Measurements from ENCODE around the gene NPHP4. TPM values are rescaled to one million over a fixed set of nuclear protein-coding genes. Genes with fewer than 3 reads are reported as not detected.

NPHP4 gene
- total and polyA plus RNA-seq, 10 of the 15 experiments (the other 5 are each of a cell fraction or from before 2014, with no cell fraction given): 0.16 to 10.5 (median 3.1) TPM

- Histone ChIP-seq H3K36me3 (ENCODE audit: control insufficient read depth in 2 of 2, insufficient read depth in 2 of 2, low read length in 1 of 2) (no peaks in the 10 kb centered on the region), H3K79me2 (ENCODE audit: control insufficient read depth, insufficient read depth, low read length) (no peaks in the 10 kb centered on the region), H3K9me3 (replicated peaks; ENCODE audit: control insufficient read depth, insufficient read depth, low read length) (no peaks in the 10 kb centered on the region), H3K4me2 (ENCODE audit: control insufficient read depth, insufficient read depth) (no peak overlapping the region), H4K20me1 (ENCODE audit: control insufficient read depth, insufficient read depth) (no peaks in the 10 kb centered on the region), H3K4me3 (no peak overlapping the region), H3K27me3 (replicated peaks in 1 of 2; ENCODE audit: control insufficient read depth in 2 of 2, insufficient read depth in 2 of 2, low read length in 1 of 2) (no peaks in the 10 kb centered on the region), H2AFZ (ENCODE audit: control insufficient read depth, low read depth, low read length) (no peak overlapping the region), H3K27ac (ENCODE audit: control insufficient read depth, insufficient read depth) (no peak overlapping the region), H3K9ac (ENCODE audit: control insufficient read depth, insufficient read depth, low read length) (no peak overlapping the region), H3K4me1 (ENCODE audit: control insufficient read depth, insufficient read depth, low read length) (no peaks in the 10 kb centered on the region)
- ChIA-PET SMC1A (ENCODE audit: uncharacterized antibody, unreplicated experiment) (no interaction called here), POLR2A (no interaction called here), RAD21 (ENCODE audit: unreplicated experiment) (no interaction called here), CTCF (no interaction called here)
- TF ChIP-seq ZNF622 (IDR thresholded peaks at IDR 0.05) (no peak), REST (IDR thresholded peaks at IDR 0.05; ENCODE audit: low read depth, low read length) (peak; percentile 88)
- BruUV-seq (replicated peaks): no TSS peak
- ATAC-seq (no peak), FAIRE-seq (no peak), DNase-seq (ENCODE audit: low read depth, low spot score) (no peak)
- intact Hi-C loops (cut with micrococcal nuclease; ENCODE audit: unreplicated experiment) (no loop called here), in situ Hi-C loops (cut with MboI) (no loop called here)
- 52% methylated on average over 27 of the region's 27 CpGs for WGBS (ENCODE audit: insufficient coverage, insufficient replicate concordance, low lambda C conversion rate, missing lambda C conversion rate)
Observed at GRCh38 chr1:5847013-5847659, 145.1 kb downstream of the NPHP4 start.

- ATAC-seq: no peak
- H3K79me2 ChIP-seq (ENCODE audit: control insufficient read depth, insufficient read depth, low read length): no peaks in the 10 kb centered on the region
- H2AFZ ChIP-seq (ENCODE audit: control insufficient read depth, low read depth, low read length): no peak overlapping the region
- SMC1A ChIA-PET (ENCODE audit: uncharacterized antibody, unreplicated experiment): no interaction called here
- no peak for DNase-seq (ENCODE audit: low read depth, low spot score)
- POLR2A ChIA-PET: no interaction called here
- H3K9ac ChIP-seq (ENCODE audit: control insufficient read depth, insufficient read depth, low read length): no peak overlapping the region
- no peaks in the 10 kb centered on the region for H3K4me1 ChIP-seq (ENCODE audit: control insufficient read depth, insufficient read depth, low read length)
- CTCF ChIA-PET: no interaction called here
- FAIRE-seq: no peak
- BruUV-seq (replicated peaks): no TSS peak
- in situ Hi-C loops (cut with MboI) (no loop called here), intact Hi-C loops (cut with micrococcal nuclease; ENCODE audit: unreplicated experiment) (no loop called here)
- no peak overlapping the region for H3K27ac ChIP-seq (ENCODE audit: control insufficient read depth, insufficient read depth)
- H4K20me1 ChIP-seq (ENCODE audit: control insufficient read depth, insufficient read depth): no peaks in the 10 kb centered on the region
- H3K4me2 ChIP-seq (ENCODE audit: control insufficient read depth, insufficient read depth): no peak overlapping the region
- H3K9me3 ChIP-seq (replicated peaks; ENCODE audit: control insufficient read depth, insufficient read depth, low read length): no peaks in the 10 kb centered on the region
- H3K36me3 ChIP-seq (ENCODE audit: control insufficient read depth in 2 of 2, insufficient read depth in 2 of 2, low read length in 1 of 2): no peaks in the 10 kb centered on the region
- H3K27me3 ChIP-seq (replicated peaks in 1 of 2; ENCODE audit: control insufficient read depth in 2 of 2, insufficient read depth in 2 of 2, low read length in 1 of 2): 0 out of 4 replicates have a peak, but pooled peaks cover 0 to 1% of the 10 kb centered on the region in 2 experiments
- whole genome bisulfite sequencing (ENCODE audit: insufficient coverage, insufficient replicate concordance, low lambda C conversion rate, missing lambda C conversion rate): 1% methylated on average over 5 of the region's 5 CpGs
- RAD21 ChIA-PET (ENCODE audit: unreplicated experiment): no interaction called here
- H3K4me3 ChIP-seq: no peak overlapping the region
- no peak for TF ChIP-seq STAT3 (IDR thresholded peaks at IDR 0.05; ENCODE audit: low read depth, low read length)
- TF ChIP-seq ZNF592 (IDR thresholded peaks at IDR 0.05): no peak
- TF ChIP-seq PBX3 (IDR thresholded peaks at IDR 0.05; ENCODE audit: insufficient replicate concordance, low read depth, low read length): no peak
- TF ChIP-seq ZZZ3 (IDR thresholded peaks at IDR 0.05; ENCODE audit: control insufficient read depth, insufficient read length, low read depth): no peak
- no peak for TF ChIP-seq YBX1 (IDR thresholded peaks at IDR 0.05)
Observed at GRCh38 chr1:5845376-5845775, 146.8 kb downstream of the NPHP4 start.

All from GM12878 (cell line).